GM19035 (cell line): ENCODE measurements around the gene ANKS6.

ENCODE experiments used
- ATAC-seq: cut with Tn5 transposase; IDR thresholded peaks from one replicate; pipeline ENCODE4 v1.9.1; 2021; ENCODE audit not compliant: unreplicated experiment

ANKS6 gene

DNA sequence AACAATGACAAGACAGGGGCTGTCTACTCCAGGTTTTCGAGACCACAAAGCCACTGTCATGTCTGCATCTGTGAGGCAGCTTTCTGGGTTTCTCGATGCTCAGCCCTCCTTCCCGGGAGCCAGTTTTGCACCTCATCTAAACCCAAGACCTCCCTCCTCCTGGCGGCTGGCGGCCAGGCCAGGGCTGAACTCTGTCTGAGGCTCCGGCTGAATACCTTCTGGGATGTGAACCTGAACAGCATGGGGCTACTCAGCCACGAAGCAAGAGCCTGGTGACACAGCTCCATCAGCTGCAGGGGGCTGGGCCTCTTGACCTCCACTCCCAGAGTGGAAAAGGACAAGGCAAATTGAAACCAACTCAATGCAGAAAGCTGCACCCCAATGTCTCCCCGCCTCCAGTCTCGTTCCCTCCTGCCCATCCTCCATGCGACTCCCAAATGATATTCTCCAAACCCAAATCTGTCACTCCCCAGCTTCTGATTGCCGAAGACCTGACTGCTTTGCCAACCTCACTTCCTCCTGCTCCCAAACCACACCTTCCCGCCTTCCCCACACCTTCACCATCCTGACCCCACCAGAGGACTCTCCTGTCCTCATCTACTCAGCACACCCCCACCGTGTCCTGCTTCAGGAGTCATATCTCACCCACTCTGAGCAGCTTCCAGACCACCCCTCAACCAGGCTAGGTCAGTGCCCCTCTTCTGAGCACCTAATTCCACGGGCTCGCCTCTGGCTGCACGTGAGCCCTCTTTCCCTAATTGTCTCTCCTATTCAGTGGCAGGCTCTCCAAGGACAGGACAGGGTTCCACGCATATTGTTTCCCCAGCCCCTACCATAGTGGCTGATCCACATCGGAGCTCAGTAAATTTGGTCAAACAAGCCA lies 4.5 kb downstream of the ANKS6 start:
- no peak for ATAC-seq

- peak; percentile 56 for ATAC-seq
These were observed 5.3 kb downstream of the ANKS6 start for GRCh38 chr9:98790842-98791607.

DNA sequence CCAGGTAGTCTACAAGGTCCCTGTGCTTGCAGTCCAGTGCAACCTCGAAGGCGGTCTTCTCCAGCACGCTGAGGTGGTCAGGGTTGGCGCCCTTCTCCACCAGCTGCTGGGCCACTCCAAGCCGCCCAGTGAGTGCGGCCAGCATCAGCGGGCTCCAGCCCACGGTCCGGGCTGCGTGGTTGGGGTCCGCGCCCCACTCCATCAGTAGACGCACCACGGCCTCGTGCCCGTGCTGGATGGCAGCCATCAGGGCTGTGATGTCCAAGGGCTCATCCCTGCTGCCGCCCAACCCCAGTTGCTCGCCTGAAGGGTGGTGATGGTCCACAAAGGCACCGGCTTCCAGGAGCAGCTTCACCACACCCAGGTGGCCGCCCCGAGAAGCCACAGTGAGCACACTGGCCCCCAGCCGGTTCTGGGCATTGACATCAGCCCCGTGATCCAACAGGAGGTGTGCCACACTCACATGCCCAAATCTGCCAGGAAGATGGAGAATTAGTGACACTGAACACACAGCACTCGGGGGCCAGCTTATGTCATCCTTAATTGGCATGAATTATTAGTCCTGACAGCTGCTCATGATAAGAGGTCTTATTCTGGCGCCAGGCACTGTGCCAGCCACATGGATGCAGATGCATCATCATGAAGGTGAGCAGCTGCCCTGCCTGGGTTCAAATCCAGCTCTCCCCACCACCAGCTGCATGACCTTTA lies 6.1 kb downstream of the ANKS6 start:
- ATAC-seq = no peak

DNA sequence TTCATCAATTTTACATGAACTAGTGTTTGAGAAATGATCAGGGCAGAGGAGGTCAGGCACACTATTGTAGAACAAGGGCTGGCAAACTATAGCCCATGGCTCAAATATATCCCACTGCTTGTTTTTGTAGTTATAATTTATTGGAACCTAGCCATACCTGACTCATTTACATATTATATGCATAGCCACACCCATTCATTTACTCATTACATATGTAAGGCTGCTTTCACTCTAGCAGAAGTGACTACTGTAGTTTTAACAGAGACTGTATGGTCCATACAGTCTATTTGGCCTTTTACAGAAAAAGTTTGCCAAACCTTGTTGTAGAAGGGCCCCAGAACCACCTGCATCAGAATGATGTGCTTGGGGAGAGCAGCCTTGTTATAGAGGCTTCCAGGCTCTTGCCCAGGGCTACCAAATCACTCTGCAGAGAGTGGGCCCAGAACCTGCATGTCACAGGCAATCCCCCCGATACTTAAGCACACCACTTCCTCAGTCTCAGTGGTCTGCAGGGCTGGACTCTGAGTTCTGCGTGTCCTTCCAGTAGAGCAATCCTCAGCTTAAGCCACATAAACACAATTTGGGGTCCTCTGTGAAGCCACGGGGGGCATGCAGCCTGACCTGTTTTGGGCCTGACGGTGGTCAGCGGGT lies 6.7 kb downstream of the ANKS6 start:
- ATAC-seq = no peak

- ATAC-seq = no peak
These were observed 8.5 kb downstream of the ANKS6 start for GRCh38 chr9:98787766-98788335.

DNA sequence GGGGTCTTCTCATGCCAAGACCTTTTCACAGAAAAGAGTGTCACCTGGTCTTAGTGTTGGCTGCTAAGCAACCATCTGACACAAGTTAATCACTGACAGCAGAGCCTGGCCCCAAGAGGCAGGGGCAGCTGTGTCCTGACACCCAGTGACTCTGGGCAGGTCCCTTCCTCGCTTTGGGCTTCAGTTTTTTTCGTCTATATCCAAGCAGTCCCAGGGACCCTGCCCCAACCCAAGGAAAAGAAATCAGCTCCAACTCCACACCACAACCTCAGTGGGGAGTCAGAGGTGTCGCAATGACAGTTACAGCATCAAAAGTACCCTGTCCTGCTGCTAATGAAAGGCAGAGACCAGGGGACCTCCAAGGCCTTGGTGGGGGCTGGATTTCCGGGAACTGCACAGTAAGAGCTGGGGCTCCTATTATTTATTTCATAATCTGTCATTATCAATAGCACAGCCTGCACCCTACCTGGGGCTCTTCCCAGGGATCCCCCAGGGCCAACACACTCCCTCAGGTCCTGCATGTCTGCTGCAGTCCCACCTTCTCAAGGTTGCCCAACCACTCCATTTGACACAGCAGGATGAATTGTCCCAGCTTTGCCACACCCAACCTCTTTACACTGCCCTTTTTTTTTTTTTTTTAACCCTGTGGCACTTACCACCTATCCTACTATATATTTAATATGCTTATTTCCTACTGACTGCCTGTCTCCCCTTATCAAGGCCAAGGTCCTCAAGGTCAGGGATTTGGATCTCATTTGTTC lies 9.4 kb downstream of the ANKS6 start:
- ATAC-seq = no peak

DNA sequence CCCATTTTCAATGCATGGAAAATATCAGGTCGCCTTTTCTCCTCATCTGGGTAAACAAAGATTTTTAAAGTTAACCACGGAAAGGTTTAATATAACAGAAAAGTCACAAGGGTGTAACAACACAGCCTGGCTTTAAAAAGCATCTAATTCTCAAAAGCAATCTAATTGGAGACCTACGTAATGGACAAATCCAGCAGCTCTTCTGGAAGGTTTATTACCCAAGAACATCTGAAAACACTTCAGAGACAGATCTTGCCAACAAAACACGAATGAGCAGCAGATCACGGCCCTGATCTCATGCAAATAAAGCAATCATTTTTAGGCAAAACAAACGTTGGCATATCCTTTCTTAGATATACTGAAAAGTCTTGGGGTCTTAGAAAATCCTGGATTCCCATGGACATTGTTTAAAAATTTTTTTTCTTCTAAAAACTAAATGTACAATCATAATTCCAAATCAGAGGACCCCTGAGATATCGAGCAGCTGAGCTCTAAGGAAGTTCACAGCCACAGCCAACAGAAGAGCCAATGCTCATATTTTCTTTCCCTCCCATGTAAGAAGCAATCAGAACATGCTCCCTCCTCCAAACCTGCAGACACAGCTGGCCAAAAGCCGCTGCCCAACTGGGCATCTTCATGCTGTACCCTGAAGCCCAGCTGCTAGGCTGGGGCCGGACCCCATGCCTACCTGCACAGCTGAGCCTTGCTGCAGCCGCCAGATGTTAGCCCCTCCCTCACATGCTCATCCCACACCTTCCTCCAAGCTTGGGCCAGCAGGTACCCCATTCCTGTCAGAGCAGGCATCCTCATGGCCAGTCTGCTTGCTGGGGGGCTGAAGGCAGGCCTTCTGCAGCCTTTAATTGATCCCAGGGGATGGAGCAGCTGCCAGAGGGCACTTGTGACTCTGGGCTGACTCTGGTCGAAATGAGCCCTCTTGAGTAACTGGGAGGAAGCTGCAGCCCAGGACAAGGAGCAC lies 11.2 kb downstream of the ANKS6 start:
- no peak for ATAC-seq

DNA sequence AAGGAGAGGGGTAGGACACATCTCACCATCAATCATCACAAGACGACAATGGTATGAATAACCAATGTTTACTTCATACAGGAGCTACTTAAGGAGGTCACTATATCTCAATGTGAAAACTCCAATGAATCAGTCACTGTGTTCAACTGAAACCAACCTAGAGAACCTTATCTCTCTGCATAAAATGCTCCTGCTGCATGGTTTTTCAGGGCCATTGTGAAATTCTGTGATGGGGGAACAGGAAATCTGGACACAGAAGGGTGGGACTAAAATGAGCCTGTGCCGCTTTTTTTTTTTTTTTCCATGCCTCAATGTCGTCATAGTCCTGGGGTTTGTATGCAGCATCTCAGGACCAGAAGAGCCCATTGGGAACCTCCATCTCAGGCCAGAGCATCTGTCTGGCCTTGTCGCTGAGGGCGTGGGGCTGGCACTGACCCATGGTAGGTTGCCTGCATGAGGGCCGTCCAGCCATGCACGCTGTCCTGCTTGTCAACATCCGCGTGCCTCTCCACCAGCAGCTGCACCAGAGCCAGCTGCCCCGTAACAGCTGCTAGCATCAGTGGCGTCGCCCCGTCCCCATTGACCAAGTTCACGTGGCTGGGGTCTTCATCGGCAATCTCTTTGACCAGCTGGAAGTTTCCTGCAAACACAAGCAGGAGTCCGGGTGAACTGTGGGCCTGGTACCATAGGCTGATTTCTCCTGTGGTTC lies 12.7 kb downstream of the ANKS6 start:
- ATAC-seq = no peak

DNA sequence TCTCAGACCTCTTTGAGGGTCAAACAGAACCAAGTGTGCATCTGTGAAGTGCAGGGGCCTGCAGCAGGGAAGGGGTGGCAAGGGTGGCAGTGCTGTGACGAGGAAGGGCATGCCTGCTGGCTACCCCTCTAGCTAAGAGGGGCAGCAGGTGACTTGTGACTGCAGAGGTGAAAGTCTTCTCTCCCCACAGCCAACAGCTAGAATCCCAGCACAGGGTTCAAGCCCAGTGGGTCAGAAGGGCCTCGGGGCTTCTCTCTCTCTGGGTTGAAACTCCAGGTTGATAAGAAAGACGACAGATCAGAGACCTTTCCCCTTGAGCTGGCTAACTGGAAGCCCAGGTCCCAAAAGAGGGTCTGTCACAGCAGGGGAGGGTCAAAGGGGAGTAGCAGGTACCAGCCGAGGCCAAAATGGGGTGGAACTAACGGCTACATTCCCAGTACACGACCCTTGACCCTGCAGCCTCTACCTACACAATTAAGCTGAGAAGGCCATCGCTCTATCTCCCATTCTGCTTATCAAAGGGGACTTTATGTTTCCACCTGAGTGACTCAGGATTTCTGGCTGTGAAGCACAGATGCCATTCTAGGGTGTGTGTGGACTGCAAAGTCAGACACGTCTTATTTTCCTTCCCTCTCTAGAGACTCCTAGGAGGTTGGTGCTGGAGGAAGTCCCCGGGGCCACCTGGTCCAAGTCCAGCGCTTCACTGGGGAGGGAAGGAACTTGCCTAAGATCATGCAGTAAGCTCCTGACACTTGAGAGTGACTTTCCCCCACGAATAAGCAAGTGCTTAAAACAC lies 14.6 kb downstream of the ANKS6 start:
- ATAC-seq = no peak

DNA sequence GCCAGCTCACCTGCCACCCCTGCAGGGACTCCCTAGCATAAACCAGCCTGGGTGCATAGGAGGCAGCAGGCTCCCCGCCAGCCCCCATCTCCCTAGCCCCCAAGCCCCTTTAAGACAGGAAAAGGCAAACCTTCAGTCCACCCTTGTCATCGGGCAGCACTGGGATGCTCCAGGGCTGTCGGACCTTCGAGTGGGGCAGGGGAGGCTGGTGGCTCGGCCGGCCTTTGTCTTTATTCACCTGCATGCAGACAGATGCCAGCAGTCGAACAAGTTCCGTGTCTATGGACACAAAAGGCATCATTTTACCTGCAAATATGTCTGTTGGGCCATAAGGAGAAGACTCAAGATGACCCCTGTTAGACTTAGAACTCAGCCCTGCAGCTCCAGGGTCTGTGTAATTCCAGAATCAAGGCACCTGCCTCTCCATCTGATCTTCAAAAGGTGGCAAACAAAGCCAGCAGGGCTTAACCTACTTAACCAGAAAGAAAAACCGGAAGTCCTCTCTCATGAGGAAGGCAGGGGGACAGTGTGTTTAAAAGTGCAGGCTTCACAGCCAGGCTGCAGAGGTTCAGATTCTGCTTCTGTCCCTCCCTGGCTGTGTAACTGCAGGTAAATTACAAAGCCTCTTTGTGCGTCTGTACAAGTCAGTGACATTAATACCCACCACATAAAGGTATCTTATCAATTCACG lies 16.2 kb downstream of the ANKS6 start:
- ATAC-seq = no peak

DNA sequence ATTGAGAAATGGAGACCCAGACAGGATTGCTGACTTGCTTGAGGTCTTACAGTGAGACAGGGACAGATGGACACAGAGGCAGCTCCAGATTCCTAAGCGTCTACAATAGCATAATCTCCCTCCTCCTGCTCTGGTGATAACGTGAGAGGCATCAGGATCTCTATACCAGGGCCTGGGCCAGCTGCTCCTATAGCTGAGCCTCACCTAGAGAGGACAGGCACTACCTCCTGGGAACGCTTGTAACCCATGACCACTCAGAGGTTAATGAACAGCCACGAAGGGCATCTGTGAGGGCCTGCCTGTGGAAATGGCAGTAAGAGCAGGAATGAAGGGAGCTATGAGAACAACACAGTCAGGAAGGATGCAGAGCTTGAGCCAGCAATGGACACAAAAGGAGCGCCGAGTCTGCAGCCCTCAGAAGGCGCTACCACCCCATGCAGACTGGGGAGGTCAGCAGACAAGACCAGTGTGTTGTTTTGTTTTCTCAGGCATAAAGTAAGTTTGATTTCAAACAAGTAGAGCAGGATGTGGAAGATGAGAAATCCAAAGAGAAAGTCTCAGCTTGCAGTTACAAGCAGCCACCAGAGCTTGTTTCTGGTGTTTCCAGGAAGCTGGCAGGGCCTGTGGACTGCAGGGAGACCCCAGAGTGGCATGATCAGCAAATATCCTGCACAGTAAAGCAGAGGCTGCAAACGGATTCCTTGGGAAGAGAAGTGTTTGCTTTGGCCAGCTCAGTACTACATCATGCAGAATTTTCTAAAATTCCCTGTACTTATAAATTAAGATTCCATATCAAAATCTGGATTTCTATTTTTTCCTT lies 17.4 kb downstream of the ANKS6 start:
- ATAC-seq = no peak

GRCh38 chr9:98778251-98778650 lies 18.1 kb downstream of the ANKS6 start:
- no peak for ATAC-seq

DNA sequence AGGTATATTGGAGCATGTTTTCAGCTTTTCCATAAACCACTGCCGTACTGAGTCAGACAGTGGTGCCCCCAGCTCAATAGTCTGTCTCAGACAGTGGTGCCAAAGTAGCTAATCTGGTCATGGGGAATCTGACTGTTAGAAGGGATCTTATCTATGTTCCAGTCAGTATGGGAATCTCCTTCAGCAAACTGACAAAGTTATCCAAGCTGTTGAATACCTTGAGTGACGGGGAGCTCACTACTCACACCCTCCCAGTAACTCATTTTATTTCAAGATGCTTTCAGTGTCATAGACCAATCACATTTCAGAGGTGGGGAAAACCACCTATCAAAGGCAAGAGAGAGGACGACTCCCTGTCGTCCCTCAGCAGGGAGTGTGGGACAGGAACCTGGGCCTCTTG lies 18.7 kb downstream of the ANKS6 start:
- no peak for ATAC-seq

- ATAC-seq = no peak
These were observed 20.4 kb downstream of the ANKS6 start for GRCh38 chr9:98775831-98776441.

DNA sequence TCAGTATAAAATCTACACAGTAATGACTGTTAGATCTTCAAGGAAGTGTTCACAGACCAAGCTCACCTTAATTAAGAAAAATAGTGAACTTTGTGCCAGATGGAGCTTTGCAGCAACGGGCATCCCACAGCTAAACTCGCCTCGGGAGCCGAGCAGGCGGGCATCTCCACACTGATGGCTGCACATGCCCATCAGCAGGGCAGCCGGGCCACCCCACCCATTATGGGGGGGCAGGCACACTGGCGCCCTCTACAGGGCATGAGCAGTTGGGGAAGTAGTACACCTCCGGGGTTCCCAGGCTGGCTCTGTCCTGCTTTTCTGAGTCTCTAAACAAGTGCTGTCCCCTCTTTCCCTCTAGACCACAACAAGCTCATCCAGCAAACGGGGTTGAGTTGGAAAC lies 21.6 kb downstream of the ANKS6 start:
- no peak for ATAC-seq

DNA sequence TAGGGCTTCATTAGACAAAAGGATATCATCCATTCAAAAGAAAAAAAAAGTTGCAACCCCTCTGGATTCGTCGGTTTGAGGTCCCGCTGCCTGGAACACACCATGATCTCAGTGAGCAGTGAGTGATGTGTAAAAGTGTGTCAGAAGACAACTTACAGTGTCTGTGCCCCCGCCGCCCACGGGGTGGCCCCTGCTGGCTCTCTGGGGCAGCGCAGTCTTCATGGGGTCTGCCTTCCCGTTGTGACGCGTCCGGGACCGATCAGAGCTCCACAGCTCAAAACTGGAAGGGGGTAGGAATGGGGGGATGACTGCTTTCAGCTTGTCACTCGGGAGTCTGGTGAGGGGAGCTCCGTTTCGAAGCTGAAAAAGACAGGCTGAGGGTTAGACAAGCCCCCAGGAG lies 22.6 kb downstream of the ANKS6 start:
- ATAC-seq = no peak
